Ascending aorta (tissue), 2 donors: ENCODE results near the gene LHX1. TPM values are rescaled to one million over a fixed set of nuclear protein-coding genes. Genes with fewer than 3 reads are reported as not detected.

Experiments
- DNase-seq, 2 donors: peaks; one replicate each; pipeline ENCODE4 v3.0.0-alpha.2; 2019; ENCODE audit warnings: low spot score in 2 of 2
- H3K27ac ChIP-seq, 2 donors: fragments of 200-600 bp; sonication (generic); one replicate each; pipeline ENCODE4 v1.5.1; 2016 to 2017; ENCODE audit warnings: mild to moderate bottlenecking in 1 of 2
- H3K27me3 ChIP-seq: fragments of 200-600 bp; sonication (generic); one replicate; pipeline ENCODE4 v1.5.1; 2017
- H3K36me3 ChIP-seq, 2 donors: fragments of 200-600 bp; sonication (generic); one replicate each; pipeline ENCODE4 v1.5.1; 2016
- H3K4me1 ChIP-seq, 2 donors: fragments of 200-600 bp; sonication (generic); one replicate each; pipeline ENCODE4 v1.5.1; 2016 to 2017; ENCODE audit warnings: mild to moderate bottlenecking in 1 of 2
- H3K4me3 ChIP-seq, 2 donors: fragments of 200-600 bp; sonication (generic); one replicate each; pipeline ENCODE4 v1.5.1; 2016 to 2017; ENCODE audit warnings: mild to moderate bottlenecking in 1 of 2
- H3K9me3 ChIP-seq, 2 donors: fragments of 200-600 bp; sonication (generic); one replicate each; pipeline ENCODE4 v1.5.1; 2016
- intact Hi-C: fragments of 100-400 bp; cut with DNase I; formaldehyde crosslinking; loops from one replicate; pipeline ENCODE4 v1.15.1; 2023
- total RNA-seq: library from RNA; depleted of rRNA; stranded (reverse); fragments of >200 nt; gene quantifications from one replicate; pipeline ENCODE4 v1.1.0, GENCODE V29; 2016
- TF ChIP-seq, protein P1 (sequence below), 3 experiments: fragments of 200-600 bp in 2 of 3; fragments of 450-650 bp in 1 of 3; sonication (generic) in 2 of 3; IDR thresholded peaks; one replicate each; pipeline ENCODE4 v1.5.1; 2016 to 2019; ENCODE audit warnings: antibody characterized with exemption in 3 of 3, mild to moderate bottlenecking in 1 of 3, moderate library complexity in 1 of 3

Gene LHX1
- total RNA-seq, 1 donor from 2014 or later: not detected

DNA sequence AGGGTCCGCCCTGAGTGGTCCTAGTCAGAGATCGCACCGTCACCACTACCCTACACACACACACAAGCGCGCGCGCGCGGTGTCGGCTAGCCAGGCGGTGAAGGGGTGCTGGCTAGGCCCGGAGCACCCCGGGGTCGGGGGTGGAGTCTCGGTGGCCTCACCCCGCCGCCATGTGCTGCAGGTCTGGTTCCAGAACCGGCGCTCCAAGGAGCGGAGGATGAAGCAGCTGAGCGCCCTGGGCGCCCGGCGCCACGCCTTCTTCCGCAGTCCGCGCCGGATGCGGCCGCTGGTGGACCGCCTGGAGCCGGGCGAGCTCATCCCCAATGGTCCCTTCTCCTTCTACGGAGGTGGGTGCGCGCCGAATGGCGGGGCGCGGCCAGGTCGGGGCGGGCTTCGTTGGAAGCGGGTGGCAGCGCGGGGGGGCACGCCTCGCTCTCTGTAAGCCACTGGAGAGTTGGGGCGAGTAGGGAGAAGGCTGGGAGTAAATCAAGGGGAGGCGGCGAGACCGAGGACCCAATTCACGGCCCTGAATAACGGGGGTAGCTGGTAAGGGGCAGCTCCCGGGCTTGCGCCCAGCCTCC is 4.8 kb downstream of the LHX1 start:
- no peaks in the 10 kb centered on the region for H3K9me3 ChIP-seq
- DNase-seq: no peak
- intact Hi-C loops: loop anchor here (10.0 kb wide), 3 partner anchors 413 to 1567 kb away; partner anchors contain the start of genes DUSP14 and SLFN11
- peaks cover 3 to 24% of the 10 kb centered on the region in 2 donors for H3K4me1 ChIP-seq
- no peaks in the 10 kb centered on the region for H3K36me3 ChIP-seq
- H3K27me3 ChIP-seq: peaks cover 67% of the 10 kb centered on the region
- H3K4me3 ChIP-seq: peak overlapping the region in 1 of 2 donors; percentile 8
- TF ChIP-seq, protein P1, sequence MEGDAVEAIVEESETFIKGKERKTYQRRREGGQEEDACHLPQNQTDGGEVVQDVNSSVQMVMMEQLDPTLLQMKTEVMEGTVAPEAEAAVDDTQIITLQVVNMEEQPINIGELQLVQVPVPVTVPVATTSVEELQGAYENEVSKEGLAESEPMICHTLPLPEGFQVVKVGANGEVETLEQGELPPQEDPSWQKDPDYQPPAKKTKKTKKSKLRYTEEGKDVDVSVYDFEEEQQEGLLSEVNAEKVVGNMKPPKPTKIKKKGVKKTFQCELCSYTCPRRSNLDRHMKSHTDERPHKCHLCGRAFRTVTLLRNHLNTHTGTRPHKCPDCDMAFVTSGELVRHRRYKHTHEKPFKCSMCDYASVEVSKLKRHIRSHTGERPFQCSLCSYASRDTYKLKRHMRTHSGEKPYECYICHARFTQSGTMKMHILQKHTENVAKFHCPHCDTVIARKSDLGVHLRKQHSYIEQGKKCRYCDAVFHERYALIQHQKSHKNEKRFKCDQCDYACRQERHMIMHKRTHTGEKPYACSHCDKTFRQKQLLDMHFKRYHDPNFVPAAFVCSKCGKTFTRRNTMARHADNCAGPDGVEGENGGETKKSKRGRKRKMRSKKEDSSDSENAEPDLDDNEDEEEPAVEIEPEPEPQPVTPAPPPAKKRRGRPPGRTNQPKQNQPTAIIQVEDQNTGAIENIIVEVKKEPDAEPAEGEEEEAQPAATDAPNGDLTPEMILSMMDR (IDR thresholded peaks at IDR 0.05): no peak
- no peak overlapping the region for H3K27ac ChIP-seq

- H3K4me1 ChIP-seq: peaks cover 0 to 19% of the 10 kb centered on the region in 2 donors
- intact Hi-C loops: loop anchor here (10.0 kb wide), 3 partner anchors 412 to 1568 kb away; partner anchors contain the start of genes DUSP14 and SLFN11
- H3K9me3 ChIP-seq: no peaks in the 10 kb centered on the region
- peaks cover 61% of the 10 kb centered on the region for H3K27me3 ChIP-seq
- H3K4me3 ChIP-seq: peak overlapping the region in 1 of 2 donors; percentile 8
- DNase-seq: no peak
- TF ChIP-seq, protein P1 (IDR thresholded peaks at IDR 0.05): no peak
- H3K27ac ChIP-seq: no peak overlapping the region
- no peaks in the 10 kb centered on the region for H3K36me3 ChIP-seq
These were observed 5.4 kb downstream of the LHX1 start for GRCh38 chr17:36942631-36943125.

- intact Hi-C loops: loop anchor here (10.0 kb wide), 3 partner anchors 411 to 1569 kb away; partner anchors contain the start of genes DUSP14 and SLFN11
- Histone ChIP-seq H3K4me1 (peaks cover 0 to 16% of the 10 kb centered on the region in 2 donors), H3K9me3 (no peaks in the 10 kb centered on the region), H3K27ac (no peak overlapping the region), H3K36me3 (no peaks in the 10 kb centered on the region), H3K4me3 (no peak overlapping the region), H3K27me3 (peaks cover 53% of the 10 kb centered on the region)
- TF ChIP-seq, protein P1 (IDR thresholded peaks at IDR 0.05): no peak
- DNase-seq: no peak
These were observed 6.2 kb downstream of the LHX1 start for GRCh38 chr17:36943250-36944191.

DNA sequence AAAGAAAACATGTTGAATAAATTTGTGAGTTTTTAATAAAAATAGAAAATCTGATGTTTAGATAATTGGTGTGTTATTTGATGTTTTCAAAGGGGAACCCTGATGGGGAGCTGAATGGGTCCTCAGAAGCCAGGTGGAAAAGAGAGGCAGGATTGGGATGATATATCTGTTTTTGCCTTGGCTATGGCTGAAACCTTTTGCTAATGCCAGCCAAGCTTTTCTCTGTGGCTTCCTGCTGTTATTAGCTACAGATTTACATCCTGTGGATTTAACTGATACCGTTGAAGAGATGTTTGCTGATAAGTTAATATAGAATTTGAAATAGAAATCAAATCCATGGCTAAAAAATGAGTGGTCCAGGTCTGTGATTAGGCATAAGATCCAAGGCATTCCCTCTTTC is 7.3 kb downstream of the LHX1 start:
- TF ChIP-seq, protein P1 (IDR thresholded peaks at IDR 0.05): no peak
- intact Hi-C loops: loop anchor here (10.0 kb wide), 3 partner anchors 410 to 1570 kb away; partner anchors contain the start of genes DUSP14 and SLFN11
- no peak for DNase-seq
- no peaks in the 10 kb centered on the region for H3K9me3 ChIP-seq
- H3K27me3 ChIP-seq: peaks cover 42% of the 10 kb centered on the region
- H3K4me1 ChIP-seq: peaks cover 0 to 16% of the 10 kb centered on the region in 2 donors
- no peak overlapping the region for H3K4me3 ChIP-seq
- H3K27ac ChIP-seq: no peak overlapping the region
- no peaks in the 10 kb centered on the region for H3K36me3 ChIP-seq

DNA sequence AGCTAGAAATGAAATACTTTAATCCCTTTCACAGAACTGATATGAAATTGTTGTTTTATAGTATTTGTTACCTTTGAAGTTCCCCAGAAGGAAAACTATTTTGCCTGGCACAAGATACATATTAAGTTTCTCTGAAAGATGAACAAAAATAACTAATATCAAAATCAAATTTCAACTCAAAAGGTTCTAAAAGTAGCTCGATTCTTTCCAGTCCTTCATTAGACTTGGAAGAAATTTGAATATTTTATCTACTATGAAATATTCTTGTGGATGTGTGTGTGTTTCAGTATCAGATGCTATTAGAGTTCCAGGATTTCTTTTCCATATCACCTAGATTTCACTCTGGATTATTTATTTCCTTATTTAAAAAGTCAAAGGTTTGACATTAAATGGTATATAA is 7.9 kb downstream of the LHX1 start:
- Histone ChIP-seq H3K27ac (no peak overlapping the region), H3K36me3 (no peaks in the 10 kb centered on the region), H3K9me3 (no peaks in the 10 kb centered on the region), H3K4me1 (peaks cover 0 to 18% of the 10 kb centered on the region in 2 donors), H3K4me3 (no peak overlapping the region), H3K27me3 (peaks cover 40% of the 10 kb centered on the region)
- TF ChIP-seq, protein P1 (IDR thresholded peaks at IDR 0.05): no peak
- no peak for DNase-seq
- intact Hi-C loops: loop anchor here (5.0 to 10.0 kb wide), 7 partner anchors 343 to 1570 kb away; partner anchors contain the start of genes DUSP14, MRM1, MYO19 and PIGW
